Measurements from ENCODE around the gene GALT.

- TF ChIP-seq POLR2A (IDR thresholded peaks at IDR 0.05) (no peak), CTCF (IDR thresholded peaks at IDR 0.05) (no peak), POLR2AphosphoS5 (IDR thresholded peaks at IDR 0.05) (no peak)
These were observed 22.9 kb upstream of the GALT start for GRCh38 chr9:34623374-34624235.

Data from breast epithelium (tissue), 3 donors.